Pancreas (tissue), 10 donors: ENCODE results near the gene VAV2. TPM values are rescaled to one million over a fixed set of nuclear protein-coding genes. Genes with fewer than 3 reads are reported as not detected.

Experiments used
- ATAC-seq, 4 donors: fragments of 200-7000 bp; cut with Tn5 transposase; one replicate each; pipeline versions ENCODE4 v1.8.0 to v1.9.1; 2020; ENCODE audit warnings: mild to moderate bottlenecking in 4 of 4, moderate library complexity in 4 of 4
- DNase-seq, 6 donors: peaks; one replicate each; pipeline ENCODE4 v3.0.0-alpha.2; 2020
- FAIRE-seq: peaks from 2 replicates; lab custom pipeline; 2012; peaks lifted over from hg19 to GRCh38; lab: Jason Lieb, UNC
- H3K27ac ChIP-seq, 4 donors: fragments of 200-600 bp; sonication (generic); 1 replicate in 3 of 4; 2 replicates in 1 of 4; pipeline versions ENCODE4 v1.5.0 to v1.8.0; 2020
- H3K27me3 ChIP-seq, 4 donors: fragments of 200-600 bp; one replicate each; pipeline ENCODE4 v1.8.0; 2021
- H3K36me3 ChIP-seq, 3 donors: fragments of 200-600 bp; sonication (generic) in 1 of 3; one replicate each; pipeline versions ENCODE4 v1.5.0 to v1.8.0; 2020 to 2021
- H3K4me1 ChIP-seq, 3 donors: fragments of 200-600 bp; one replicate each; pipeline ENCODE4 v1.8.0; 2021
- H3K4me3 ChIP-seq, 4 donors: fragments of 200-600 bp; sonication (generic) in 2 of 4; one replicate each; pipeline versions ENCODE4 v1.5.0 to v1.8.0; 2020 to 2021
- H3K9me3 ChIP-seq, 4 donors: fragments of 200-600 bp; one replicate each; pipeline ENCODE4 v1.8.0; 2021
- CTCF ChIP-seq, 4 donors: fragments of 200-600 bp; sonication (generic) in 3 of 4; IDR thresholded peaks; one replicate each; pipeline versions ENCODE4 v1.5.0 to v1.8.0; 2021; ENCODE audit warnings: antibody characterized with exemption in 4 of 4
- whole genome bisulfite sequencing, 2 donors: extraction: QIAGEN DNeasy Blood & Tissue Kit; methylation state at CpG; one replicate each; pipeline ENCODE4 v1.1.7; 2013; 5-methylcytosine and 5-hydroxymethylcytosine counted together
- intact Hi-C, 3 donors: fragments of 100-400 bp; cut with DNase I; formaldehyde crosslinking; loops; one replicate each; pipeline versions ENCODE4 v1.11.1 to v1.14.2; 2022
- polyA plus RNA-seq, 2 donors: library from polyadenylated mRNA; stranded (reverse); fragments of 200-250 nt; gene quantifications; one replicate each; pipeline ENCODE4 v1.2.3, GENCODE V29; 2013
- total RNA-seq, 6 donors: library from RNA; stranded (reverse); fragmentation: NEBNext Ultra II Directional in 4 of 6; extraction: Animal tissue kit (Norgen Biotek cat#: 25700) in 4 of 6; gene quantifications; one replicate each; pipeline versions ENCODE4 v1.2.1 to v1.2.4, GENCODE V29; 2021 to 2023
- donor health status: healthy with polysubstance abuse.
- donor health status: DM: no; HTN: no; CAD: no; lungs with moderate emphysema.
- donor health status: DM: no; HTN: no; CAD: no.
- donor health status: control.
- donor health status: control.
- donor health status: Bipolar disorder and iron deficiency.
- donor health status: DM: yes; HTN: yes; CAD: no.
- donor health status: DM: no; HTN: no; CAD: no.
- donor health status: DM: no; HTN: no; CAD: no.
- donor health status: DM: yes; HTN: yes; CAD: no.

VAV2 gene
- total and polyA plus RNA-seq, 8 donors, result 20.5 to 41.0 (median 33.6) TPM

GRCh38 chr9:133742251-133742650, 249.9 kb downstream of the VAV2 start:
- WGBS, 2 donors, result 84 to 90% methylated on average over 7 of the region's 7 CpGs
- FAIRE-seq, result no peak
- peak in 1 of 6 donors; percentile 39 for DNase-seq

GRCh38 chr9:133741716-133742115, 250.4 kb downstream of the VAV2 start:
- TF ChIP-seq CTCF (IDR thresholded peaks at IDR 0.05), result no peak
- no peak overlapping the region for H3K27ac ChIP-seq
- no peaks in the 10 kb centered on the region for H3K36me3 ChIP-seq
- DNase-seq, result peak in 1 of 6 donors; percentile 18
- H3K4me3 ChIP-seq, result no peak overlapping the region
- H3K27me3 ChIP-seq, result no peaks in the 10 kb centered on the region
- FAIRE-seq, result no peak
- ATAC-seq, result no peak
- no peaks in the 10 kb centered on the region for H3K9me3 ChIP-seq
- H3K4me1 ChIP-seq, result no peaks in the 10 kb centered on the region
- WGBS, 2 donors, result 92 to 93% methylated on average over 14 of the region's 14 CpGs
- intact Hi-C loops, result no loop called here

More at GRCh38 chr9:133742251-133742650, 249.9 kb downstream of the VAV2 start:
- intact Hi-C loops, result no loop called here
- H3K4me3 ChIP-seq, result no peak overlapping the region
- H3K27ac ChIP-seq, result no peak overlapping the region
- H3K27me3 ChIP-seq, result no peaks in the 10 kb centered on the region
- no peak for ATAC-seq
- no peaks in the 10 kb centered on the region for H3K9me3 ChIP-seq
- no peaks in the 10 kb centered on the region for H3K4me1 ChIP-seq
- no peak for TF ChIP-seq CTCF (IDR thresholded peaks at IDR 0.05)
- H3K36me3 ChIP-seq, result no peaks in the 10 kb centered on the region

- H3K36me3 ChIP-seq, result no peaks in the 10 kb centered on the region
- intact Hi-C loops, result no loop called here
- ATAC-seq, result no peak
- WGBS, 2 donors, result 86 to 95% methylated on average over 8 of the region's 8 CpGs
- no peak for TF ChIP-seq CTCF (IDR thresholded peaks at IDR 0.05)
- no peak overlapping the region for H3K4me3 ChIP-seq
- no peak for FAIRE-seq
- peak in 2 of 6 donors; percentile 6 to 36 for DNase-seq
- no peaks in the 10 kb centered on the region for H3K9me3 ChIP-seq
- no peaks in the 10 kb centered on the region for H3K4me1 ChIP-seq
- no peak overlapping the region for H3K27ac ChIP-seq
- no peaks in the 10 kb centered on the region for H3K27me3 ChIP-seq
Observed at GRCh38 chr9:133740911-133741310, 251.2 kb downstream of the VAV2 start.

- no peak for TF ChIP-seq CTCF (IDR thresholded peaks at IDR 0.05)
- H3K4me3 ChIP-seq, result no peak overlapping the region
- intact Hi-C loops, result no loop called here
- H3K27ac ChIP-seq, result no peak overlapping the region
- H3K36me3 ChIP-seq, result no peaks in the 10 kb centered on the region
- FAIRE-seq, result no peak
- WGBS, 2 donors, result 88 to 92% methylated on average over 17 of the region's 17 CpGs
- H3K4me1 ChIP-seq, result no peaks in the 10 kb centered on the region
- DNase-seq, result peak in 3 of 6 donors; percentile 8 to 46 (median 37)
- no peak for ATAC-seq
- no peaks in the 10 kb centered on the region for H3K9me3 ChIP-seq
- H3K27me3 ChIP-seq, result no peaks in the 10 kb centered on the region
Observed at GRCh38 chr9:133739408-133740280, 252.5 kb downstream of the VAV2 start.
